Spleen (tissue), 11 donors: ENCODE data around the gene TOM1L2. TPM values are rescaled to one million over a fixed set of nuclear protein-coding genes. Genes with fewer than 3 reads are reported as not detected.

ENCODE experiments used
- DNase-seq: peaks from one replicate; pipeline ENCODE4 v3.0.0-alpha.2; 2020
- H3K27ac ChIP-seq, 8 donors: fragments of 200-600 bp; sonication (generic) in 7 of 8; 1 replicate in 4 of 8; 2 replicates in 4 of 8; pipeline versions ENCODE4 v1.5.0 to v1.8.0; 2016 to 2021; ENCODE audit warnings: inconsistent platforms in 4 of 8, mild to moderate bottlenecking in 4 of 8, moderate library complexity in 1 of 8
- H3K27me3 ChIP-seq, 7 donors: fragments of 200-600 bp; sonication (generic) in 6 of 7; replicated peaks in 1 of 7; 1 replicate in 4 of 7; 2 replicates in 3 of 7; pipeline versions ENCODE4 v1.5.0 to v1.8.0; 2016 to 2021; ENCODE audit warnings: inconsistent platforms in 3 of 7, mild to moderate bottlenecking in 1 of 7
- H3K36me3 ChIP-seq, 6 donors: fragments of 200-600 bp; sonication (generic) in 5 of 6; 1 replicate in 4 of 6; 2 replicates in 2 of 6; pipeline versions ENCODE4 v1.5.0 to v1.8.0; 2016 to 2021; ENCODE audit warnings: inconsistent platforms in 2 of 6
- H3K4me1 ChIP-seq, 6 donors: fragments of 200-600 bp; sonication (generic) in 5 of 6; 1 replicate in 3 of 6; 2 replicates in 3 of 6; pipeline versions ENCODE4 v1.5.0 to v1.8.0; 2016 to 2021; ENCODE audit warnings: inconsistent platforms in 3 of 6
- H3K4me3 ChIP-seq, 8 donors: fragments of 200-600 bp; sonication (generic) in 7 of 8; 1 replicate in 4 of 8; 2 replicates in 4 of 8; pipeline versions ENCODE4 v1.5.0 to v1.8.0; 2016 to 2021; ENCODE audit warnings: inconsistent platforms in 4 of 8, mild to moderate bottlenecking in 4 of 8, moderate library complexity in 2 of 8
- H3K9me3 ChIP-seq, 8 donors: fragments of 200-600 bp; sonication (generic) in 7 of 8; 1 replicate in 4 of 8; 2 replicates in 4 of 8; pipeline versions ENCODE4 v1.5.0 to v1.8.0; 2016 to 2021; ENCODE audit warnings: inconsistent platforms in 4 of 8
- POLR2A ChIP-seq, 3 donors: fragments of 450-650 bp; IDR thresholded peaks; one replicate each; pipeline ENCODE4 v1.5.1; 2017; ENCODE audit warnings: antibody characterized with exemption in 3 of 3, mild to moderate bottlenecking in 1 of 3
- POLR2AphosphoS5 ChIP-seq, 3 donors: sonication (generic); formaldehyde crosslinking; IDR thresholded peaks; one replicate each; pipeline ENCODE4 v1.5.1; 2017; ENCODE audit warnings: antibody characterized with exemption in 3 of 3
- WGBS, 5 donors: extraction: QIAGEN DNeasy Blood & Tissue Kit in 3 of 5; methylation state at CpG; one replicate each; pipeline versions ENCODE4 v1.1.5 to v1.1.7; 2013 to 2018; 5-methylcytosine and 5-hydroxymethylcytosine counted together
- intact Hi-C: fragments of 100-400 bp; cut with DNase I; formaldehyde crosslinking; loops from one replicate; pipeline ENCODE4 v1.15.0; 2023; ENCODE audit warnings: low total_unique reads
- polyA plus RNA-seq, 3 donors: library from polyadenylated mRNA; stranded (reverse); fragments of 200-250 nt; gene quantifications; one replicate each; pipeline ENCODE4 v1.2.1, GENCODE V29; 2013
- total RNA-seq, 7 donors: library from RNA; depleted of rRNA in 3 of 7; stranded (reverse); fragments of >200 nt in 3 of 7; fragmentation: NEBNext Ultra II Directional in 4 of 7; extraction: Animal tissue kit (Norgen Biotek cat#: 25700) in 4 of 7; gene quantifications; one replicate each; pipeline versions ENCODE4 v1.1.0 to v1.2.1, GENCODE V29; 2016 to 2021
- TF ChIP-seq, protein P1 (sequence below), 11 experiments: fragments of 200-600 bp in 7 of 11; fragments of 450-650 bp in 4 of 11; sonication (generic) in 4 of 11; IDR thresholded peaks in 8 of 11; conservative IDR thresholded peaks in 3 of 11; 1 replicate in 7 of 11; 2 replicates in 4 of 11; pipeline versions ENCODE4 v1.4.0 to v1.8.0; 2016 to 2021; ENCODE audit warnings: antibody characterized with exemption in 11 of 11, inconsistent platforms in 4 of 11, mild to moderate bottlenecking in 1 of 11
- donor health status: healthy with polysubstance abuse.
- donor health status: DM: no; HTN: no; CAD: no; lungs with moderate emphysema.
- donor health status: DM: no; HTN: no; CAD: no.
- donor health status: Bipolar disorder and iron deficiency.
- donor health status: healthy.
- donor health status: DM: no; HTN: no; CAD: no.
- donor health status: DM: yes; HTN: yes; CAD: no.

The TOM1L2 gene
- total and polyA plus RNA-seq, 10 donors = 5.3 to 82.6 (median 53.6) TPM

DNA sequence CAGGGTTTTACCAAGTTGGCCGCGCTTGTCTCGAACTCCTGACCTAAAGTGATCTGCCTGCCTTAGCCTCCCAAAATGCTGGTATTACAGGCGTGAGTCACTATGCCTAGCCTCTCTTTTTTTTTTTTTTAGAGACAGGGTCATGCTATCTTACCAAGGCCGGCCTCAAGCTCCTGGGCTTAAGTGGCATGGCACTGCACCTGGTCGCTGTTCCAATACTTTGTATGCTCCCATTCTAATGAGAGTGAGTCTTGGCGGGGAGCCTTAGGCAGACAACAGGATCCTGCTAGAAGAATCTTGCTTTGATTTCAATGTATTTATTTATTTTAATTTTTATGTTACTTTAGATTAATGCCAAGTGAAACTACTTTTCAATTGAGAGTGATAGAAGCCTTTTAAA, 21.9 kb downstream of the TOM1L2 start:
- Histone ChIP-seq H3K4me3 (no peak overlapping the region), H3K27ac (no peak overlapping the region), H3K9me3 (no peaks in the 10 kb centered on the region), H3K4me1 (peaks cover 0 to 12% (median 2%) of the 10 kb centered on the region in 6 donors), H3K36me3 (peaks cover 0 to 6% (median 0%) of the 10 kb centered on the region in 6 donors), H3K27me3 (no peaks in the 10 kb centered on the region)
- no peak for DNase-seq
- intact Hi-C loops = no loop called here
- WGBS, 5 donors = 95 to 98% (median 96%) methylated on average over 7 of the region's 7 CpGs
- TF ChIP-seq POLR2A (IDR thresholded peaks at IDR 0.05) = no peak
- TF ChIP-seq POLR2AphosphoS5 (IDR thresholded peaks at IDR 0.05) = no peak
- TF ChIP-seq, protein P1, sequence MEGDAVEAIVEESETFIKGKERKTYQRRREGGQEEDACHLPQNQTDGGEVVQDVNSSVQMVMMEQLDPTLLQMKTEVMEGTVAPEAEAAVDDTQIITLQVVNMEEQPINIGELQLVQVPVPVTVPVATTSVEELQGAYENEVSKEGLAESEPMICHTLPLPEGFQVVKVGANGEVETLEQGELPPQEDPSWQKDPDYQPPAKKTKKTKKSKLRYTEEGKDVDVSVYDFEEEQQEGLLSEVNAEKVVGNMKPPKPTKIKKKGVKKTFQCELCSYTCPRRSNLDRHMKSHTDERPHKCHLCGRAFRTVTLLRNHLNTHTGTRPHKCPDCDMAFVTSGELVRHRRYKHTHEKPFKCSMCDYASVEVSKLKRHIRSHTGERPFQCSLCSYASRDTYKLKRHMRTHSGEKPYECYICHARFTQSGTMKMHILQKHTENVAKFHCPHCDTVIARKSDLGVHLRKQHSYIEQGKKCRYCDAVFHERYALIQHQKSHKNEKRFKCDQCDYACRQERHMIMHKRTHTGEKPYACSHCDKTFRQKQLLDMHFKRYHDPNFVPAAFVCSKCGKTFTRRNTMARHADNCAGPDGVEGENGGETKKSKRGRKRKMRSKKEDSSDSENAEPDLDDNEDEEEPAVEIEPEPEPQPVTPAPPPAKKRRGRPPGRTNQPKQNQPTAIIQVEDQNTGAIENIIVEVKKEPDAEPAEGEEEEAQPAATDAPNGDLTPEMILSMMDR (IDR thresholded peaks at IDR 0.05 in 8 of 11, conservative IDR thresholded peaks at IDR 0.05 in 3 of 11) = no peak

DNA sequence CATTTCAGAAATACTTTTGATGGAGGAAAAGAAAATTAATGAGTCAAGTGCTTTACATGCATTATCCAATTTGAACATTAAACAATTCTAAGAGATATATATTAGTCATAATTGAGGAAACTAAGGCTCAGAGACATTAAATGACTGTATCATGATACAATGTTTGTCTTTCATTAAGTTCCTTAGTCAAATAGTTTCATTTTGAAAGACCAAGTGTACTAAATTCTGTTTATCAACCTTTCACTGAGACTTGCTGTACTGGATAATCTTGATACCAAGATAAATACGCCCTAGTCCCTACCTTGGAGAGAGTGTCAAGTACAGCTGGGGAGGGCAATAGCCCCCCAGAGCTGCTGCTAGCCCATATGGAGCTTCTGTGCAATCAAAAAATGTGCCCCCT, 24.2 kb downstream of the TOM1L2 start:
- TF ChIP-seq POLR2A (IDR thresholded peaks at IDR 0.05) (no peak), POLR2AphosphoS5 (IDR thresholded peaks at IDR 0.05) (no peak)
- TF ChIP-seq, protein P1 (IDR thresholded peaks at IDR 0.05 in 8 of 11, conservative IDR thresholded peaks at IDR 0.05 in 3 of 11) = no peak
- 92 to 97% (median 94%) methylated on average over 1 of the region's 1 CpG for whole genome bisulfite sequencing, 5 donors
- Histone ChIP-seq H3K27ac (no peak overlapping the region), H3K27me3 (no peaks in the 10 kb centered on the region), H3K36me3 (peaks cover 0 to 4% (median 0%) of the 10 kb centered on the region in 6 donors), H3K4me3 (no peak overlapping the region), H3K4me1 (peaks cover 4 to 20% (median 11%) of the 10 kb centered on the region in 6 donors), H3K9me3 (no peaks in the 10 kb centered on the region)
- intact Hi-C loops = no loop called here
- no peak for DNase-seq

DNA sequence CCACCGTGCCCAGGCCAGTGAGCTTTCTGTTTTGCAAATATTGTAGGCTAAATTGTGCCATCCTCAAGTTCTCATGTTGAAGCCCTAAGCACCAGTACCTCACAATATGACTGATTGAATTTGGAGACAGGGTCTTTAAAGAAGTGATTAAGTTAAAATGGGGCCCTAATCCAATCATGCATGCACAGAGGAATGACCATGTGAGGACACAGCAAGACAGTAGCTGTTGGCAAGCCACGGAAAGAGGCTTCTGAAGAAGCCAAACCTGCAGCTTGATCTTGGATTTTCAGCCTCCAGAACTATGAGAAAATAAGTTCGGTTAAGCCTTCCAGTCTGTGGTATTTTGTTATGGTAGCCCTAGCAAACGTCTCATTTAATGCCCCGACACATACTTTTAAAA, 24.9 kb downstream of the TOM1L2 start:
- WGBS, 5 donors = 84 to 94% (median 91%) methylated on average over 5 of the region's 5 CpGs
- Histone ChIP-seq H3K27me3 (no peaks in the 10 kb centered on the region), H3K27ac (no peak overlapping the region), H3K4me3 (no peak overlapping the region), H3K9me3 (no peaks in the 10 kb centered on the region), H3K4me1 (peaks cover 4 to 23% (median 16%) of the 10 kb centered on the region in 6 donors), H3K36me3 (peaks cover 0 to 4% (median 0%) of the 10 kb centered on the region in 6 donors)
- intact Hi-C loops = no loop called here
- no peak for TF ChIP-seq POLR2A (IDR thresholded peaks at IDR 0.05)
- TF ChIP-seq, protein P1 (IDR thresholded peaks at IDR 0.05 in 8 of 11, conservative IDR thresholded peaks at IDR 0.05 in 3 of 11) = no peak
- no peak for TF ChIP-seq POLR2AphosphoS5 (IDR thresholded peaks at IDR 0.05)
- no peak for DNase-seq

DNA sequence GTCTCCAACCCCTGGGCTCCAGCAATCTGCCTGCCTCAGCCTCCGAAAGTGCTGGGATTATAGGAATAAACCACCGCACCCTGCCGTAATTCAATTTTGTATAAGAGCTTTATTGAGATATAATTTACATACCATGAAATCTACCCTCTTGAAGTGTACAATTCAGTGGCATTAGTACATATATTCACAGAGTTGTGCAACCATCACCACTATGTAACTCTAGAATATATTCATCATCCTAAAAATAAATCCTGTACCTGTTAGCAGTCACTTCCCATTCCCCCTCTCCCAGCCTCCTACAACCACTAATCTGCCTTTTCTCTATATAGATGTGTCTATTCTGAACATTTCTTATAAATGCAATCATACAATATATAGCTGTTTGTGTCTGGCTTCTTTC, 26.1 kb downstream of the TOM1L2 start:
- 67 to 98% (median 87%) methylated on average over 3 of the region's 3 CpGs for WGBS, 5 donors
- Histone ChIP-seq H3K27ac (no peak overlapping the region), H3K27me3 (no peaks in the 10 kb centered on the region), H3K9me3 (no peaks in the 10 kb centered on the region), H3K4me1 (peaks cover 7 to 35% (median 28%) of the 10 kb centered on the region in 6 donors), H3K4me3 (no peak overlapping the region), H3K36me3 (peaks cover 0 to 4% (median 0%) of the 10 kb centered on the region in 6 donors)
- intact Hi-C loops = no loop called here
- no peak for DNase-seq
- TF ChIP-seq POLR2AphosphoS5 (IDR thresholded peaks at IDR 0.05) (no peak), POLR2A (IDR thresholded peaks at IDR 0.05) (no peak)
- TF ChIP-seq, protein P1 (IDR thresholded peaks at IDR 0.05 in 8 of 11, conservative IDR thresholded peaks at IDR 0.05 in 3 of 11) = no peak
